ENCODE data around the gene GLRA3.
"Not testable (repeated sequence)": the region's sequence is repeated elsewhere in the genome, so short reads cannot be mapped to it uniquely, and the experiment has no call there.

GLRA3 gene

GRCh38 chr4:174828845-174829701, at the start of gene GLRA3:
Gene GLRA3, minus strand, starts transcription at chr4:174829247. Its CDS starts 436 bp downstream, at chr4:174828811.
- peak; percentile 74 for DNase-seq (ENCODE audit: low read depth)

GRCh38 chr4:174874898-174875297, 45.9 kb upstream of the GLRA3 start:
- TF ChIP-seq CTCF (conservative IDR thresholded peaks at IDR 0.05; ENCODE audit: low read depth, low read length) = no peak

More at GRCh38 chr4:174828845-174829701, at the start of gene GLRA3:
- no peak for TF ChIP-seq CTCF (conservative IDR thresholded peaks at IDR 0.05; ENCODE audit: low read depth, low read length)
- peak within 1 kb of the TSS; percentile 51 for H3K4me3 ChIP-seq (ENCODE audit: low read depth, low read length)

GRCh38 chr4:174873931-174874330, 44.9 kb upstream of the GLRA3 start:
- peak; percentile 58 for DNase-seq (ENCODE audit: low read depth)
- no peak overlapping the region for H3K4me3 ChIP-seq (ENCODE audit: low read depth, low read length)
- peak; percentile 69 for TF ChIP-seq CTCF (conservative IDR thresholded peaks at IDR 0.05; ENCODE audit: low read depth, low read length)

More at GRCh38 chr4:174874898-174875297, 45.9 kb upstream of the GLRA3 start:
- no peak for DNase-seq (ENCODE audit: low read depth)
- H3K4me3 ChIP-seq (ENCODE audit: low read depth, low read length) = no peak overlapping the region

- DNase-seq (ENCODE audit: low read depth); H3K4me3 ChIP-seq (ENCODE audit: low read depth, low read length): not testable (repeated sequence)
These were observed 44.1 kb upstream of the GLRA3 start for GRCh38 chr4:174873146-174873545.

- no peak for TF ChIP-seq CTCF (conservative IDR thresholded peaks at IDR 0.05; ENCODE audit: low read depth, low read length)
- H3K4me3 ChIP-seq (ENCODE audit: low read depth, low read length) = no peak overlapping the region
- no peak for DNase-seq (ENCODE audit: low read depth)
These were observed 42.4 kb upstream of the GLRA3 start for GRCh38 chr4:174871407-174871806.

- TF ChIP-seq CTCF (conservative IDR thresholded peaks at IDR 0.05; ENCODE audit: low read depth, low read length) = no peak
- DNase-seq (ENCODE audit: low read depth) = no peak
- H3K4me3 ChIP-seq (ENCODE audit: low read depth, low read length) = no peak overlapping the region
These were observed 41.3 kb upstream of the GLRA3 start for GRCh38 chr4:174870311-174870710.

- no peak for TF ChIP-seq CTCF (conservative IDR thresholded peaks at IDR 0.05; ENCODE audit: low read depth, low read length)
- H3K4me3 ChIP-seq (ENCODE audit: low read depth, low read length) = no peak overlapping the region
- no peak for DNase-seq (ENCODE audit: low read depth)
These were observed 40.3 kb upstream of the GLRA3 start for GRCh38 chr4:174869339-174869738.
